Central memory CD4-positive, alpha-beta T cell (primary cell): ENCODE results near the gene TMPRSS3.
A peak's percentile ranks its signal among the peaks of the same experiment; 100 is the strongest.

Source experiments
- DNase-seq: peaks from one replicate; pipeline ENCODE4 v3.0.0; 2022

TMPRSS3 gene

DNA sequence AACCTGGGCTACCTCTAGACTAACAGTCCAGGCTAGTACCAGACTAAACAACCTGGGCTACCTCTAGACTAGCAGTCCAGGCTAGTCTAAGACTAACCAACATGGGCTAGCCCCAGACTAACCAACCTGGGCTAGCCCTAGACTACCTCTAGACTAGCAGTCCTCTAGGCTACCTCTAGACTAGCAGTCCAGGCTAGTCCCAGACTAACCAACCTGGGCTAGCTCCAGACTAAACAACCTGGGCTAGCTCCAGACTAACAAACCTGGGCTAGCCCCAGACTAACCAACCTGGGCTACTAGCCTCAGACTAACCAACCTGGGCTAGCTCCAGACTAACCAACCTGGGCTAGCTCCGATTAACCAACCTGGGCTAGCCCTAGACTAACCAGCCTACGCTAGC, 47.1 kb downstream of the TMPRSS3 start:
- no peak for DNase-seq

DNA sequence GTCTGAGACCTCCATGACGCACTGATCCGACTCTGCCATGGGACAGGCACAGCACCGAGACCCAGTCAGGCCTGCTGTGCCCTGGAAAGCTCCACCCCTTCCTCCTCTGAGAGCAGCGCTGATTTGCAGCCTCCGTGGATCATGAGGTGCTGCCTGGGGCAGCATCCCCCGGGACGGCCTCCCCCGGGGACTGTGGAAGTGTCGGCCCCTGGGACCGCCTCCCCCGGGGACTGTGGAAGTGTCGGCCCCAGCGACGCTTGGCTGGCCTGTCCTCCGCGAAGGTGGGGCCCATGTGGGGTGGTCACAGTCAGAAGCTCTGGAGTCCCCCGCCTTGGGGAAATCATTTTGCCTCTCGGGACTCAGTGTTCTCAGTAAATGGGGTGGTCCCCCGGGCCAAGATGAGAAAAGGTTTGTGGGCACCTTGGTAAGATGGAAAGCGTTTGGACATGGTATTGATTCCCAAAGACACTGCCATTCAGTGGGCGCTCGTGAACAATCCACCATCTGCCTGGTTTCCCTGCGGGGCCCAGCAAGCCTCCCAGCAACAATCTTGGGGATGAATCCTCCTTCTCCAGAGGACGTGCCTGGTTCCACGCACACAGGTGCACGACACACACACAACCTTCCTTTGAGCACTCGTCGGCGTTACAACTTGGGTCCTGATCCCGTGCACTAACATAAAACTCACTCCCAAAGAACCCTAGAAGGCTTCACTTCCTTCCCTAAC, 48.1 kb downstream of the TMPRSS3 start:
- DNase-seq = no peak

- no peak for DNase-seq
Observed at GRCh38 chr21:42346866-42347600, 48.8 kb downstream of the TMPRSS3 start.

DNA sequence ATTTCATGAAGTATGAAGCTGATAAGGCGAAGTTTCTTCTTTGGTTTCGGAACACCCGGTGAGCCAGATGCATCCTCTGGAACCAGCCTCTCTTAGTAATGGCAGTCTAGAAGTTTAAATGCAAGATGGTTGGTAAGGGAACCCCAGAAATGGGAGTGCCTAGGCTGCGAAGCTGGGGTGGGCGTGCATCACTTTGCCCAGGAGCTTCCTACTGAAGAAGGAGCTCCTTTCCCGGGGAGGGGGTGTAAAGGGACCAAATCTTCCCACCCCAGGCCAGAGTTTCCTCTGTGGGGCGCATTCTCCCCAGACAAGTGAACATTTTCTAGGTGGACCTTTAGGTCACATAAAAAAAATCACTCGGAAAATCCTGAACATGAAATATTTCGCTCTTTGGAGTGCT, 49.4 kb downstream of the TMPRSS3 start:
- DNase-seq = no peak

- no peak for DNase-seq
Observed at GRCh38 chr21:42344631-42345030, 51.2 kb downstream of the TMPRSS3 start.

DNA sequence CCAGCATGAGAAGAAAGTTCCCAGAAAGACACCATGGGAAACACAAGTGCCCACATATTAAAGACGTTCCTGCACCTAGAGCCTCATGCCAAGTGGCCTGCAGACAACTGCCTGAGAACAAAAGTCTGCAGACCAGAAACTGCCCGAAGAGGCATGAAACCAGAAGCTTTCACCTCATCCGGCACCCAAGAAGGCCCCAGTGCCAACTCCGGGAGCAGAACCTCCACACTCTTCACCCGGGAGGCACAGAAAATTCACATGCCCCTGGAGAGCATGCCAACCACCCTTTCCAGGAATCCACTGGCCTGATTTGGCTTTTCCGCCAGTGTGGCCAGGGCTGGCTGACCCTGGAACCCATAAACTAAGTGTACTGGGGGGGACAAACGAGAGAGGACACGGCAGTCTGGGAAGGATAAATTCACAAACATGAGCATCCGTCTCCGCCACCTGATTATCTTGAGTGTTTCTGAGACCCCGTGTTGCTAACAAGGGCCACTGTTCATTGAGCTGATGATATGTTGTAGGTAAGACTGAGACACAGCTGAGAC, 51.8 kb downstream of the TMPRSS3 start:
- no peak for DNase-seq

- no peak for DNase-seq
Observed at GRCh38 chr21:42343556-42343955, 52.3 kb downstream of the TMPRSS3 start.

DNA sequence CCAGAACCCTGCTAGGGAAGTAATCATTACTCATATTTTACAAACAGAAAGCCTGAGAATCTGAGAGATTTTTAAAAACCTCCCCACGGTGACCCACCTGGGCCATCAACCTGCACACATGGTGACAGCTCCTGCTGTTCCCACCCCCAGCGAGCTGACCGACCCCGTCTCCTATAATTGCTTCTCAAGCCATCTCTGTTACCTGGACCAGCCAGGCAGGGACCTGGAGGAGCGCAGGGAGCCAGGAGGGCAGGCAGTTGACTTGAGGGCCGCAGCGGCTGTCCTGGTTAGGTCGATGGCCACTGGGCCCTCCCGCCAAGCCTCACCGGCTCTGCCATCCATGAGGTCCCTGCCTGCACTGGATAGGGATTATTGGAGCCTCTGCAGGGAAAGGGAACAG, 52.8 kb downstream of the TMPRSS3 start:
- DNase-seq = no peak

- DNase-seq = no peak
Observed at GRCh38 chr21:42341776-42342542, 53.9 kb downstream of the TMPRSS3 start.

GRCh38 chr21:42340187-42341050, 55.4 kb downstream of the TMPRSS3 start:
- DNase-seq = no peak

DNA sequence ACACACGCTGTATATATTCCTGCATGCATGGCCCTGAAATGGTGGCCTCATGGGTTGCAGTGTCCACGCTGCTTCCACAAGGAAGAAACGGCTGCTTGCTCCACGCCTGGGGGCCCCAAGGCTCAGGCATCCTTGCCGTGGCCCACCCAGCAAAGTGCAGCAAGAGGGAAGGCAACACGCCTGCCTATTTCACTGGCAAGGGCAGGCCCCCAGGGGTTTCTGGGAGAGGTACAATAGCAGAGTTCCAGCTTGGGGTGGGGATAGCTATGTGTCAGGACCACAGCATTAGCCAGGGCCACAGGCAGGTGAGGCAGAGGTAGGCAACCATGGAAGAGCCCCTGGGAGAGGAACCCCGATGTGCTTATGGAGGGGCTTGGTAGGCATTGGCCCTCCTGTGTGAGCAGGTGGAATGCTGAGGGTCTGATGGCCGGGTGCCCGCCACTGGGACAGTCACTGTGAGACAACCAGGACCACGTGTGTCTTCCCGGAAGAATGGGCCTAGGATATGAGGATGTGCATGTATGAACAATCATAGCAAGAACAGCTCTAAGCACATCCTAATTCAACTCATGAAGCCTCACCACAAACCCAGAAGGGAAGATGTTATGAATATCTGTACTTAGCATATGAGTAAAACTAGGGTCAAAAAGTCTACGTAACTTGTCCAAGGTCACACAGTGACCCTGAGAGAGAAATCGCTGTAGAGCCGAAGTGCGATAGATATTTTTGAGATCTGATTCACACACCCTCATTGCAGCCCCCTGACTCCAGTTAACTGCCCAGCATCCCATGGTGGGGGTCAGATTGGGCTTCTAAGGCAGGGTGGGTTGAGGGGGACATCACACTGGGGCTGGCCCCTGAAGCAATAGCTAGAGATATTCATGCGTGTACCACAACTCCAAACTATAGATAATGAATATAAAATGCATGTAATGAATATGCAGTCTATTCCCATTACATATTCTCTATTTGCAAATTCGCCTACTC, 56.8 kb downstream of the TMPRSS3 start:
- DNase-seq = no peak

DNA sequence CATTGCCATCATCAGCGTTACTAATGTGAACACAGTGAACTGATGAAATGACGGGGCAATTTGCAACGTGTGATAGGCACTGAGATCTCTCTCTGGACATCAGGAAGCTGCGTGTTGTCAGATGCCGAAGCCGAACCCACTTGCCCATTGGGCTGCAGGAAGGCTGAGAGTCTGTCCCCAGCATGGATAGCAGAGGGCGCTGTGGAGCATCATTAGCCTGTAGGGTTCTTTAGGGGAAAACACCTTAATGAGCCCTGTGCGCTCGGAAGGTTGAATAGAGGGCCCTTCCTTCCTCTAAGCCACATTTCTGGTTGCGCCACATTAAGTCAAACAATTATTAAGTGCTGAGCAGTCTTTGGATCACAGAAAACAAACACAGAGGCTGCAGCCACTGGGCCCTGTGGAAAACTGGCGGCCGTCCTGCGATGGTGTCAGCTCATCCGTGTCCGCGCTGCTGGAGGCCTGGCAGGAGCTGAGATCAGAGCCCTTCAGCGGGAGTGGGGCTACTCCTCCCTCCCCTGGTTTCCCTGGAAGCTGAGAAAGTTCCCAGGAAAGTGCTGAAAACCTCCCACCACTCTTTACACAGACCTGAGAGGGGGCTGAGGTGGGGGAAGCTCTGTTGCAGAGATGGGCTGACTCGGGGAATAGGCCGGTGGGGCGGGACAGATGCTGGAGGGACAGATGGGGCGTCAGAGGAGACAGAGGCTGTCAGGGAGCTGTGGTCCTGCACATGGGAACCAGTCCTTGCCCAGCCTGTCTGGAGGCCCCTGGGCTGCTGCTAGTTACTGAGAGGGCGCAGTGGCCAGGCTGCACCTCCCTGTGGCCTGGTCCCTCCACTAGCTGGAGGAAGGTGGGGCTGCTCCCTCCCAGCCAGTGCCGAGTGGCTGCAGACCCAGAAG, 57.8 kb downstream of the TMPRSS3 start:
- DNase-seq = peak; percentile 76

DNA sequence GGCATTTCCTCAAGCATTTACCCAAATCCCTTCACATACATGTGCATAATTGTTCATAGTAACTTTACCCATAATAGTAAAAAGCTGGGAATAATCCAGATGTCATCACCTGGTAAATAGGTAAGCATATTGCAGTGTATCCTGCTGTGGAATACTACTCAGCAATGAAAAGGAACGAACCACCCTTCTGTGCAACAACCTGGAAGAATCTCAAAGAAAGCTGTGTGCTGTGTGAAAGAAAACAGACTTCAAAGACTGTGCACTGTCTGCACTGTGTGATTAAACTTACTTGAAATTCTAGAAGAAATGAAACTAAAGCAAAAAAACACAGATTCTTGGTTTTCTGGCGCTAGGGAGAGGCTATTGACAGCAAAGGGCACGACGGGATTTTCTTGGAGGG, 58.6 kb downstream of the TMPRSS3 start:
- DNase-seq = no peak

DNA sequence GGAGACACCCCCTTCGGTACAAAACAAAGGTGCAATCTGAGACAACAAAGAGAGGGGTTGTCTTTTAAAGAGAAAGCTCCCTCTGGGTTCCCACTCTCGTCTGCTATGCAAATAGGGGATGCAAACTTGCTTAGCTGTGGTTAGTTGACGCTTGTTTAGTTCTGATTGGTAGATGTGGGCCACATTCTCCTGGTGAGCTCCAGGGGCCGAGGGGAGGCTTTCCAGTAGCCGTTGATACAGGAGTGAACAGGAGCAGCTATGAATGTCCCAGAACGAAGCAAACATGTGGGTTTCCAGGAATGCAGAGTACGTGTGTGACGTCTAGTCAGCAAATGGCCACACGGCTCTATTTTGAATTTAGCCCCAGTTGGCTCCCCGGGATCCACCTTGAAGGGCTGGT, 59.8 kb downstream of the TMPRSS3 start:
- DNase-seq = no peak

- DNase-seq = no peak
Observed at GRCh38 chr21:42332557-42333317, 63.1 kb downstream of the TMPRSS3 start.

DNA sequence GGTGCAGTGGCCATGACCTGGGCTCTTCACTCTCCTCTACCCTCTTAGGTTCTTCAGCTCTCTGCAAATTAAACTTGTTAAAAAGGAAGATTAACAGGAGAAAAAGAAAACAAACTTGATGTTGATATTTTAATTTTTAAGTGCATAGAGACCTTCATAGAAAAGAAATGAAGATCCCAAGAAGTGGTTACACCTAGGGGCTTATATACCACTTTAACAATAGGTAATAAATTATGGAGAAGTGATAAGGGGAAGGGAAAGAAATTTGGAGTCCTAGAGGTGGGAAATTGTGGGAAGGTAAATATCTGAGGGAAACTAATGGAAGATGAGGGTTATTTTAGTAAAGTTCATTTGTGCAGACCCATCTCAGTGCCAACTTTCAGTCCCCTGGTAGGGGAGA, 64.2 kb downstream of the TMPRSS3 start:
- no peak for DNase-seq

DNA sequence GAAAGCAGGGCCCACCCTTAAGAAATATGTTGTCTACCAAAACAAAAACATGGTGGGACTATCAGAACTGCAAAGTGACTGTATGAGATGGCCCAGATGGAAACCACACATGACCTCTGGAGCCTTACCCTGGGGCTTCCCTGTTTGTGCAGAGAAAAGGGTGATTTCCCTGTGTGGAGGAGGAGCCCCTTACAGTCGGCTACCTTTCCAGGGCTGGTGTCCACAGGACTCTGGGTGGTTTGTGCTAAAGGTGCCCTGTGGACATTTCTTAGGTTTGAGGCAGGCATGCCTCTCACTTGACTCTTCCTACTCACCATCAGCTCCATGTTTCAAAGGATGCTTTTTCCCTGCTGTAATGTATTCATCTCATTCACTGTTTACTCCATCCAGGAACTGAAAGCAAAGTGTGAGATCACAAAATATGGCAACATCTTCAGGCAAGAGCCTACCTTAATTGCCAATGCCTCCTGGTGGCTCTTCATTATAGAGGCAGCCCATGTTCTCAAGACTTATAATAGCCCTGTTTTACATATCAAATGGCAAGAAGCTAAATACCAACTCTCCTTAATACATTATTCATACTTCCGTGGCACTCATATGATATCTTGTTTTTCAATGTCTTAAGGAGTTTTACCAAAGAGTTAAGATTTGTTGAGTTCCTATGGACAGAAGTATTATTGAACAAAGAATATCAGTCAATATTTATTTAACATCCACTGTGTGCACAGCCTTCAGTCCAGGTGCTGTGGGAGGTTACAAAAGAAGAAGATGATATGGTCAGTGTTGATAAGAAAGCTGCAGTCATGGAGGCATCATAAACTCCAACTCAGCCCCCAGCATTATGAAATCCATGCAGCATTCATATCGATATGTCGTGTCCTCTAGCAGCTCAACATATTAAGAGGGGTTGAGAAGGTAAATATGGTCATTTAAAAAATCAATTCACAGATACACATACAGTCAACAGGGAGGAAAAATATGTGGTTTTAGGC, 65.2 kb downstream of the TMPRSS3 start:
- DNase-seq = no peak

DNA sequence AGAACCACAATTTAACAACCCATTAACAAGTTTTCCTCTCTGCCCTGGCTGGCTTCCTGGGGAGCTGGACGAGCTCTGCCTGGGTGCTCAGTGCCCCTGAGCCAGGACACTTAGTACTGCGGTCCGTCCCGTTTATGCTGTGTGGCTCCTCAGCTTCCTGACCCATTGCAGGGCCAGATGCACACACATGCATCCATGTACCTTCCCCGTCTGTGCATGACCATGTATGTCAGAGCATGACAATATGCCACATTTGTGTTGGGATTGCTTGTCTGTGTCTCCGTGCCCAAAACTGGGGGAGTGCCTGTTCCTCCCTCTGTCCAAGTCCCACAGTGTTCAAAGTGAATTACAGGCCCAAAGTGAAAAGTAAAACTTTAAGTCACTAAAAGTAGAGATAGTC, 71.0 kb downstream of the TMPRSS3 start:
- no peak for DNase-seq
